DOHH2 (cell line): ENCODE results near the gene SBF1.

Source experiments
- H3F3A ChIP-seq: fragments of 200-600 bp; sonication (generic), shearing (Covaris generic); 2 replicates; pipeline ENCODE4 v1.6.0; 2016; ENCODE audit warnings: antibody characterized with exemption, mild to moderate bottlenecking; ENCODE audit not compliant: control insufficient read depth, insufficient read depth
- H3K27ac ChIP-seq: fragments of 200-600 bp; sonication (generic); 2 replicates; pipeline ENCODE4 v1.5.1; 2014; ENCODE audit warnings: low read depth, mild to moderate bottlenecking, low read length, moderate library complexity
- H3K27me3 ChIP-seq: fragments of 200-600 bp; sonication (generic); 2 replicates; pipeline ENCODE4 v1.6.1; 2014; ENCODE audit warnings: mild to moderate bottlenecking, low read length, mixed read lengths; ENCODE audit not compliant: control insufficient read depth
- H3K36me3 ChIP-seq: fragments of 200-600 bp; sonication (generic); 2 replicates; pipeline ENCODE4 v1.6.1; 2014; ENCODE audit warnings: mild to moderate bottlenecking, low read length, moderate library complexity, mixed read lengths; ENCODE audit not compliant: control insufficient read depth
- H3K4me1 ChIP-seq: fragments of 200-600 bp; sonication (generic); 2 replicates; pipeline ENCODE4 v1.6.1; 2014; ENCODE audit warnings: mild to moderate bottlenecking, low read length, mixed read lengths; ENCODE audit not compliant: control insufficient read depth
- H3K4me2 ChIP-seq: fragments of 200-600 bp; sonication (generic); 2 replicates; pipeline ENCODE4 v1.6.0; 2014; ENCODE audit warnings: mild to moderate bottlenecking, low read length, moderate library complexity
- H3K4me3 ChIP-seq: fragments of 200-600 bp; sonication (generic); 2 replicates; pipeline ENCODE4 v1.5.1; 2014; ENCODE audit warnings: mild to moderate bottlenecking, low read length, mixed read lengths
- H3K79me2 ChIP-seq: fragments of 200-600 bp; sonication (generic); 2 replicates; pipeline ENCODE4 v1.6.1; 2014; ENCODE audit warnings: mild to moderate bottlenecking, low read length, mixed read lengths; ENCODE audit not compliant: control insufficient read depth
- H3K9me2 ChIP-seq: fragments of 200-600 bp; sonication (generic); replicated peaks from 2 replicates; pipeline ENCODE4 v1.6.1; 2014; ENCODE audit warnings: mild to moderate bottlenecking, low read length, mixed read lengths; ENCODE audit not compliant: control insufficient read depth
- H3K9me3 ChIP-seq: fragments of 200-600 bp; sonication (generic); 2 replicates; pipeline ENCODE4 v1.6.1; 2014; ENCODE audit warnings: antibody characterized with exemption, low read length, mixed read lengths; ENCODE audit not compliant: control insufficient read depth, insufficient read depth
- H4K20me1 ChIP-seq: fragments of 200-600 bp; sonication (generic); 2 replicates; pipeline ENCODE4 v1.6.0; 2014; ENCODE audit warnings: low read depth, mild to moderate bottlenecking, antibody characterized with exemption, low read length, moderate library complexity; ENCODE audit not compliant: control insufficient read depth, insufficient read depth
- CTCF ChIP-seq: fragments of 200-600 bp; sonication (generic); IDR thresholded peaks from one replicate; pipeline ENCODE4 v1.5.1; 2014; ENCODE audit warnings: antibody characterized with exemption, mild to moderate bottlenecking, low read depth, low read length; ENCODE audit not compliant: poor library complexity, severe bottlenecking
- EZH2phosphoT487 ChIP-seq: fragments of 200-600 bp; sonication (generic); IDR thresholded peaks from 2 replicates; pipeline ENCODE4 v1.6.1; 2017; ENCODE audit warnings: borderline replicate concordance, mild to moderate bottlenecking, antibody characterized with exemption, low read length, moderate library complexity, mixed read lengths

Gene SBF1

GRCh38 chr22:50444663-50445062 lies 30.2 kb downstream of the SBF1 start:
- H3K36me3 ChIP-seq: peaks cover 78% of the 10 kb centered on the region

GRCh38 chr22:50443801-50444625 lies 30.8 kb downstream of the SBF1 start:
- no peak overlapping the region for H3K27ac ChIP-seq
- H3K9me3 ChIP-seq: no peaks in the 10 kb centered on the region
- H3K9me2 ChIP-seq: no peaks in the 10 kb centered on the region
- TF ChIP-seq EZH2phosphoT487 (no peak), CTCF (no peak)
- peaks cover 16% of the 10 kb centered on the region for H3K4me1 ChIP-seq
- no peaks in the 10 kb centered on the region; the same call in 1 of the 2 replicates for H4K20me1 ChIP-seq
- H3K27me3 ChIP-seq: no peaks in the 10 kb centered on the region
- no peak overlapping the region for H3K4me2 ChIP-seq
- peaks cover 81% of the 10 kb centered on the region for H3K36me3 ChIP-seq
- peaks cover 11% of the 10 kb centered on the region for H3K79me2 ChIP-seq
- peaks cover 24% of the 10 kb centered on the region for H3F3A ChIP-seq
- H3K4me3 ChIP-seq: no peak overlapping the region

More at GRCh38 chr22:50444663-50445062, 30.2 kb downstream of the SBF1 start:
- Histone ChIP-seq H3K27ac (no peak overlapping the region), H3K4me1 (peaks cover 22% of the 10 kb centered on the region), H3K4me2 (no peak overlapping the region), H3K9me2 (no peaks in the 10 kb centered on the region), H3K9me3 (no peaks in the 10 kb centered on the region), H4K20me1 (no peaks in the 10 kb centered on the region; the same call in 1 of the 2 replicates), H3K27me3 (no peaks in the 10 kb centered on the region), H3K79me2 (peaks cover 16% of the 10 kb centered on the region), H3K4me3 (no peak overlapping the region), H3F3A (peaks cover 30% of the 10 kb centered on the region)
- TF ChIP-seq CTCF (no peak), EZH2phosphoT487 (no peak)

- peaks cover 80% of the 10 kb centered on the region for H3K36me3 ChIP-seq
- peaks cover 21% of the 10 kb centered on the region for H3F3A ChIP-seq
- no peaks in the 10 kb centered on the region for H3K9me2 ChIP-seq
- TF ChIP-seq EZH2phosphoT487 (no peak), CTCF (no peak)
- H3K4me2 ChIP-seq: no peak overlapping the region
- no peaks in the 10 kb centered on the region for H3K9me3 ChIP-seq
- H3K27me3 ChIP-seq: no peaks in the 10 kb centered on the region
- peaks cover 4% of the 10 kb centered on the region; the same call in 1 of the 2 replicates for H3K79me2 ChIP-seq
- no peak overlapping the region for H3K4me3 ChIP-seq
- peaks cover 9% of the 10 kb centered on the region; the same call in 1 of the 2 replicates for H3K4me1 ChIP-seq
- H3K27ac ChIP-seq: no peak overlapping the region
- no peaks in the 10 kb centered on the region; the same call in 1 of the 2 replicates for H4K20me1 ChIP-seq
Observed at GRCh38 chr22:50443197-50443596, 31.6 kb downstream of the SBF1 start.
